ENCODE measurements around the gene RBBP8NL. TPM values are rescaled to one million over a fixed set of nuclear protein-coding genes. Genes with fewer than 3 reads are reported as not detected.

RBBP8NL gene
- polyA plus RNA-seq, 3 donors, result not detected

DNA sequence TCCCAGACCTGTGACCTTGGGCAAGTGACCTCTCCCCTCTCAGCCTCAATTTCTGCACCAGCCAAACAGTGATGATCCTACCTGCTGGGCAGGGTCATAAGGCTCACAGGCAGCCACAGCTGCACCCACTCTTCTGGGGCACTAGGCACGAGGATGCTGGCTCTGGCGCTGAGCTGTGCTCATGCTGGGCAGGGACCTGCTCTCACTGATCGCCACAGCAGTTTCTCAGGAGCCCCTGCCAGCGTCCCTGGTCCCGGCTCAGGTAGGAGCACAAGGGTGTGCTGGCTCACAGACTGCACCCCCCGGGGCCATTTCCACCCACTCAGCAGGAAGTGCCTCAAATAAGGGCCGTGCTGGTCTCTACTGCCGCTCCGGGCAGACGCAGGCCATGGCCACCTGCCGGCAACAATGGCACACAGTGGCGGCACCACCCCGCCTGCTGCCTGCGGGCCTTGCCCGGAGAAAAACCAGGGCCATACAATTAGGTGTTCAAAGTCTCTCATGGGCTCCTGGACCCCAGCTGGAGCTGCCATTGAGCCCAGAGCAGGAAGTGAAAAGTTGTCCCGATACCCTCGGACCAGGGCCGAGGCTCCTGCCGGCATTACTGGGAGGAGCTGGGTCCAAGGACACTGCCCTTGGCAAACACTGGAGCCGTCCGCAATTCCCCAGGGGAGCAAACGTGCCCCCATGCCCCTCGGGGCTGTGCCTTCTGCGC, 15.7 kb downstream of the RBBP8NL start:
- Mint-ChIP-seq H3K9me3 (no peaks in the 10 kb centered on the region), H3K4me1 (peaks cover 15% of the 10 kb centered on the region), H3K36me3 (no peaks in the 10 kb centered on the region), H3K27ac (no peak overlapping the region), H3K27me3 (ENCODE audit: low read depth in 3 of 3) (peaks cover 11 to 17% (median 13%) of the 10 kb centered on the region in 3 donors), H3K4me3 (no peak overlapping the region)
- no peak overlapping the region for H3K27ac ChIP-seq (ENCODE audit: low read depth in 1 of 2, low read length in 2 of 2)
- 88% methylated on average over 24 of the region's 24 CpGs for WGBS (ENCODE audit: insufficient coverage)
- H3K4me2 ChIP-seq (replicated peaks; ENCODE audit: extremely low read depth, low read length, poor library complexity, severe bottlenecking), result no peak overlapping the region
- H3K4me1 ChIP-seq (ENCODE audit: control insufficient read depth in 1 of 2, insufficient read depth in 2 of 2, low read length in 2 of 2), result peaks cover 14 to 21% of the 10 kb centered on the region in 2 donors
- intact Hi-C loops (cut with micrococcal nuclease), result no loop called here
- H2AFZ ChIP-seq (ENCODE audit: insufficient read depth, low read depth, low read length, poor library complexity, severe bottlenecking), result no peak overlapping the region
- DNase-seq, result no peak
- peaks cover 1% of the 10 kb centered on the region for H3K79me2 ChIP-seq (ENCODE audit: insufficient read depth, low read length)
- no peaks in the 10 kb centered on the region for H3K36me3 ChIP-seq (replicated peaks in 1 of 2; ENCODE audit: control insufficient read depth in 1 of 2, insufficient read depth in 2 of 2, low read length in 2 of 2)
- H3K4me3 ChIP-seq (replicated peaks in 1 of 3; ENCODE audit: low read depth in 2 of 3, low read length in 3 of 3), result no peak overlapping the region
- no peaks in the 10 kb centered on the region for H3K9me3 ChIP-seq (replicated peaks in 1 of 2; ENCODE audit: control insufficient read depth in 1 of 2, insufficient read depth in 1 of 2, low read length in 2 of 2)
- H3K9ac ChIP-seq (ENCODE audit: insufficient read depth, low read length, poor library complexity, severe bottlenecking), result no peak overlapping the region
- peaks cover 0 to 3% of the 10 kb centered on the region in 2 donors for H3K27me3 ChIP-seq (ENCODE audit: control insufficient read depth in 2 of 2, insufficient read depth in 2 of 2, low read length in 2 of 2)
- TF ChIP-seq, protein P1, sequence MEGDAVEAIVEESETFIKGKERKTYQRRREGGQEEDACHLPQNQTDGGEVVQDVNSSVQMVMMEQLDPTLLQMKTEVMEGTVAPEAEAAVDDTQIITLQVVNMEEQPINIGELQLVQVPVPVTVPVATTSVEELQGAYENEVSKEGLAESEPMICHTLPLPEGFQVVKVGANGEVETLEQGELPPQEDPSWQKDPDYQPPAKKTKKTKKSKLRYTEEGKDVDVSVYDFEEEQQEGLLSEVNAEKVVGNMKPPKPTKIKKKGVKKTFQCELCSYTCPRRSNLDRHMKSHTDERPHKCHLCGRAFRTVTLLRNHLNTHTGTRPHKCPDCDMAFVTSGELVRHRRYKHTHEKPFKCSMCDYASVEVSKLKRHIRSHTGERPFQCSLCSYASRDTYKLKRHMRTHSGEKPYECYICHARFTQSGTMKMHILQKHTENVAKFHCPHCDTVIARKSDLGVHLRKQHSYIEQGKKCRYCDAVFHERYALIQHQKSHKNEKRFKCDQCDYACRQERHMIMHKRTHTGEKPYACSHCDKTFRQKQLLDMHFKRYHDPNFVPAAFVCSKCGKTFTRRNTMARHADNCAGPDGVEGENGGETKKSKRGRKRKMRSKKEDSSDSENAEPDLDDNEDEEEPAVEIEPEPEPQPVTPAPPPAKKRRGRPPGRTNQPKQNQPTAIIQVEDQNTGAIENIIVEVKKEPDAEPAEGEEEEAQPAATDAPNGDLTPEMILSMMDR (IDR thresholded peaks at IDR 0.05), result no peak
- H4K20me1 ChIP-seq (ENCODE audit: insufficient read depth, low read length), result peaks cover under 1% of the 10 kb centered on the region

DNA sequence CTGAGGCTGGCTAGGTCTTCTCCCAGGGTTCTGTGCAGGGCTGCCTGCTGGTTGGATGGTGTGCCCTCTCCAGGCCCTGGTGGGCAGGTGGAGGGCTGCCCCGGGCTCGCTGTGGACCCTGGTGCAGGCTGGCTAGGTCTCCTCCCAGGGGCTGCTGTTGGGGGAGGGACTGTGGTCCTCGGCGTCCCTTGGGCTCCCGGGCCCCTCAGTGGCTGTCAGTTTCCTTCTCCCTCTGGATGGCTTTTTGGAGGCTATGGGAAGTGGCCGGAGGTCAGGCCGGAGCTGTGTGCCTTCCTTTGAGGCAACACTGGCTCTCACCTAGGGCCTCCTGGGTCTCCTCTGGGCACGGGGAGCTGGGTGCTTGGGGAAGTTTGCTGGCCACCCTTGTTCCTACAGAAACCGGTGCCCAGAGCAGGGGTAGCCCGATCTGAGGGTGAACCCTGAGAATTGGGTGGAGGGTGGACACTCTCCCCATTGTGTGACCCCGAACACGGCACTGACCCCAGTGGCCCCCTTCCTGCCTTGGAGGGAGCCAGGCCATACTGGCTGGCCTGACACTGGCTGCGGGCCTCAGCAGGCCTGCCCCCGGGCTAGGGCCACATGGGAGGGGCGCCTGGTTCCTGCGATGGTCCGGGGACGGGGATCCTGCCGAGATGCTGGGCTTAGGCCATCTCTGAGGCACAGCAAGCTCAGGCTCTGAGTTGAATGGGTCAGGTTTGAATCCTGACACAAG, 16.4 kb downstream of the RBBP8NL start:
- H3K9ac ChIP-seq (ENCODE audit: insufficient read depth, low read length, poor library complexity, severe bottlenecking), result no peak overlapping the region
- no peaks in the 10 kb centered on the region for H3K36me3 ChIP-seq (replicated peaks in 1 of 2; ENCODE audit: control insufficient read depth in 1 of 2, insufficient read depth in 2 of 2, low read length in 2 of 2)
- H3K4me3 ChIP-seq (replicated peaks in 1 of 3; ENCODE audit: low read depth in 2 of 3, low read length in 3 of 3), result no peak overlapping the region
- Mint-ChIP-seq H3K4me3 (no peak overlapping the region), H3K4me1 (peaks cover 21% of the 10 kb centered on the region), H3K27me3 (ENCODE audit: low read depth in 3 of 3) (peaks cover 11 to 17% (median 13%) of the 10 kb centered on the region in 3 donors), H3K27ac (peak overlapping the region in 1 of 7 donors; percentile 41), H3K9me3 (no peaks in the 10 kb centered on the region), H3K36me3 (no peaks in the 10 kb centered on the region)
- WGBS (ENCODE audit: insufficient coverage), result 89% methylated on average over 12 of the region's 19 CpGs
- DNase-seq, result no peak
- H3K79me2 ChIP-seq (ENCODE audit: insufficient read depth, low read length), result peaks cover 9% of the 10 kb centered on the region
- H3K27me3 ChIP-seq (ENCODE audit: control insufficient read depth in 2 of 2, insufficient read depth in 2 of 2, low read length in 2 of 2), result peaks cover 0 to 3% of the 10 kb centered on the region in 2 donors
- intact Hi-C loops (cut with micrococcal nuclease), result no loop called here
- H3K4me2 ChIP-seq (replicated peaks; ENCODE audit: extremely low read depth, low read length, poor library complexity, severe bottlenecking), result no peak overlapping the region
- H3K27ac ChIP-seq (ENCODE audit: low read depth in 1 of 2, low read length in 2 of 2), result no peak overlapping the region
- H3K4me1 ChIP-seq (ENCODE audit: control insufficient read depth in 1 of 2, insufficient read depth in 2 of 2, low read length in 2 of 2), result peaks cover 22 to 28% of the 10 kb centered on the region in 2 donors
- H2AFZ ChIP-seq (ENCODE audit: insufficient read depth, low read depth, low read length, poor library complexity, severe bottlenecking), result no peak overlapping the region
- no peaks in the 10 kb centered on the region for H3K9me3 ChIP-seq (replicated peaks in 1 of 2; ENCODE audit: control insufficient read depth in 1 of 2, insufficient read depth in 1 of 2, low read length in 2 of 2)
- peaks cover 7% of the 10 kb centered on the region for H4K20me1 ChIP-seq (ENCODE audit: insufficient read depth, low read length)
- TF ChIP-seq, protein P1 (IDR thresholded peaks at IDR 0.05), result no peak
